ENCODE results near the gene TBXA2R.

DNA sequence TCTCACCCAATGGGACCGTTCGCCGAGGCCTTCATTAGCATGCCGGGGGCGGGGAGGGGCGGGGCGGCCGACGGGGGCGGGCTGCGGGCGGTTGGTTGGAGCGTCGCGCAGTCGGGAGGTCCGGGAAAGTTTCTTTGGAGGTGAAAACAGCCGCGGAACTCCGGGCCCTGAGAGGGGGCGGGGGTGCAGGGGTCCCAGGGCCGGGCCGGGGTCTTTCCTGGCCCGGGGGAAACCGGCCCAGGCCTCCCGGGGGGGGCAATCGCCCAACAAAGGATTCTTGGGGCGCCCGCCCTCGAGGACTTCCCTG, 33.9 kb downstream of the TBXA2R start, which contains the start of gene HMG20B:
- TF ChIP-seq POLR2A (IDR thresholded peaks at IDR 0.05; ENCODE audit: low read depth, low read length): no peak
- TF ChIP-seq SPI1 (IDR thresholded peaks at IDR 0.05; ENCODE audit: low read depth, low read length): no peak
- TF ChIP-seq TAF1 (IDR thresholded peaks at IDR 0.05; ENCODE audit: low read depth, low read length): no peak
- TF ChIP-seq POLR2AphosphoS5 (IDR thresholded peaks at IDR 0.05; ENCODE audit: low read depth, low read length): no peak
- TF ChIP-seq POU2F2 (IDR thresholded peaks at IDR 0.05; ENCODE audit: low read depth, low read length): no peak
